BE2C (cell line): ENCODE data around the gene CFAP43.

Experiments used
- DNase-seq: peaks from one replicate; pipeline ENCODE4 v3.0.0-alpha.2; 2020
- H3K27me3 ChIP-seq: fragments of 250-450 bp; sonication (Bioruptor Pico); 2 replicates; pipeline ENCODE4 v1.5.1; 2020; ENCODE audit warnings: mild to moderate bottlenecking
- H3K36me3 ChIP-seq: fragments of 250-450 bp; sonication (Bioruptor Pico); 2 replicates; pipeline ENCODE4 v1.5.1; 2020; ENCODE audit warnings: mild to moderate bottlenecking
- H3K4me1 ChIP-seq: fragments of 250-450 bp; sonication (Bioruptor Pico); 2 replicates; pipeline ENCODE4 v1.5.1; 2020
- H3K4me3 ChIP-seq: 2 replicates; pipeline ENCODE4 v1.5.1; 2011; ENCODE audit warnings: low read depth, low read length
- H3K9me3 ChIP-seq: fragments of 250-450 bp; sonication (Bioruptor Pico); 2 replicates; pipeline ENCODE4 v1.5.1; 2020
- TF ChIP-seq, protein P1 (sequence below): IDR thresholded peaks from 2 replicates; pipeline ENCODE4 v1.5.1; 2012; ENCODE audit warnings: mild to moderate bottlenecking, low read depth, low read length

The CFAP43 gene

DNA sequence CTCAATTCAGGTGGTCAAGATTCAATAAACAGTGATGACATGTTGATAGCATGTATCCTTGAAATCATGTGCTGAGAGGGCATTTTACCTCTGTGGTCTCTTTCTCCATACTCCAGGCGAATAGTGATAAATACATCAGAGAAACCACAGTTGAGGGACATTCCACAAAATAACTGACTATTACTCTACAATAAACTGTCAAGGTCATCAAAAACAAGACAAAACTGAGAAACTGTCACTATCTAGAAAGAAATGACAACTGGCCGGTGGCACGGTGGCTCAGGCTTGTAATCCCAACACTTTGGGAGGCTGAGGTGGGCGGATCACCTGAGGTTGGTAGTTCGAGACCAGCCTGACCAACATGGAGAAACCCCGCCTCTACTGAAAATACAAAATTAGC, 94.0 kb downstream of the CFAP43 start:
- Histone ChIP-seq H3K9me3 (no peaks in the 10 kb centered on the region), H3K4me3 (no peak overlapping the region), H3K27me3 (peaks cover 3% of the 10 kb centered on the region; the same call in 1 of the 2 replicates), H3K36me3 (no peaks in the 10 kb centered on the region), H3K4me1 (no peaks in the 10 kb centered on the region)
- TF ChIP-seq, protein P1, sequence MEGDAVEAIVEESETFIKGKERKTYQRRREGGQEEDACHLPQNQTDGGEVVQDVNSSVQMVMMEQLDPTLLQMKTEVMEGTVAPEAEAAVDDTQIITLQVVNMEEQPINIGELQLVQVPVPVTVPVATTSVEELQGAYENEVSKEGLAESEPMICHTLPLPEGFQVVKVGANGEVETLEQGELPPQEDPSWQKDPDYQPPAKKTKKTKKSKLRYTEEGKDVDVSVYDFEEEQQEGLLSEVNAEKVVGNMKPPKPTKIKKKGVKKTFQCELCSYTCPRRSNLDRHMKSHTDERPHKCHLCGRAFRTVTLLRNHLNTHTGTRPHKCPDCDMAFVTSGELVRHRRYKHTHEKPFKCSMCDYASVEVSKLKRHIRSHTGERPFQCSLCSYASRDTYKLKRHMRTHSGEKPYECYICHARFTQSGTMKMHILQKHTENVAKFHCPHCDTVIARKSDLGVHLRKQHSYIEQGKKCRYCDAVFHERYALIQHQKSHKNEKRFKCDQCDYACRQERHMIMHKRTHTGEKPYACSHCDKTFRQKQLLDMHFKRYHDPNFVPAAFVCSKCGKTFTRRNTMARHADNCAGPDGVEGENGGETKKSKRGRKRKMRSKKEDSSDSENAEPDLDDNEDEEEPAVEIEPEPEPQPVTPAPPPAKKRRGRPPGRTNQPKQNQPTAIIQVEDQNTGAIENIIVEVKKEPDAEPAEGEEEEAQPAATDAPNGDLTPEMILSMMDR, result no peak
- DNase-seq, result no peak

DNA sequence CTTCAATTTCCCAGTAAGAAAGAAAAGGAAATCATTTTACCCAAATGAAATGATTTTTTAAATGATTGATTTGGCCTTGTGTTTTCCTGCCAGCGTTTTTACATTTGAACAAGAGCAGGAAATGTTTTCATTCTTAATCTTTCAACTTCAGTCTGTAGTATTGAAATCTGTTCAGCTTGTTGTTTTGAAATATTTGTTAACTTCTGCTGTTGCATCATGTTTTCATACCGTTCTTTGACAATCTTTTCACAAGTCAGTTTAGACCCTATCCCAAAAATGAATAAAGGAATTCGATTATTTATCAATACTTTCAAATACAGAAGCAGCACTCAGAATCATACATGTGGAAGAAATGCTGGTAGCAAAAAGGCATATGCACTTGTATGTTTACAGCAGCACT, 102.1 kb downstream of the CFAP43 start:
- Histone ChIP-seq H3K9me3 (no peaks in the 10 kb centered on the region), H3K4me3 (no peak overlapping the region), H3K36me3 (no peaks in the 10 kb centered on the region), H3K4me1 (no peaks in the 10 kb centered on the region), H3K27me3 (peaks cover 6% of the 10 kb centered on the region; the same call in 1 of the 2 replicates)
- TF ChIP-seq, protein P1, result no peak
- DNase-seq, result no peak

GRCh38 chr10:104128214-104128613, 104.0 kb downstream of the CFAP43 start:
- Histone ChIP-seq H3K4me1 (no peaks in the 10 kb centered on the region), H3K4me3 (no peak overlapping the region), H3K36me3 (no peaks in the 10 kb centered on the region), H3K9me3 (no peaks in the 10 kb centered on the region), H3K27me3 (peaks cover 4% of the 10 kb centered on the region; the same call in 1 of the 2 replicates)
- TF ChIP-seq, protein P1, result no peak
- no peak for DNase-seq

- Histone ChIP-seq H3K4me3 (no peak overlapping the region), H3K4me1 (no peaks in the 10 kb centered on the region), H3K27me3 (no peaks in the 10 kb centered on the region), H3K9me3 (no peaks in the 10 kb centered on the region), H3K36me3 (no peaks in the 10 kb centered on the region)
- peak; percentile 34 for DNase-seq
- TF ChIP-seq, protein P1, result peak; percentile 48
Measured at GRCh38 chr10:104127411-104127810, 104.8 kb downstream of the CFAP43 start.

GRCh38 chr10:104123397-104123796, 108.8 kb downstream of the CFAP43 start:
- Histone ChIP-seq H3K9me3 (no peaks in the 10 kb centered on the region), H3K4me3 (no peak overlapping the region)
- no peak for DNase-seq

GRCh38 chr10:104122225-104123107, 109.7 kb downstream of the CFAP43 start:
- Histone ChIP-seq H3K9me3 (no peaks in the 10 kb centered on the region), H3K4me1 (peaks cover 5% of the 10 kb centered on the region), H3K4me3 (peak overlapping the region; percentile 97), H3K36me3 (no peaks in the 10 kb centered on the region), H3K27me3 (no peaks in the 10 kb centered on the region)
- no peak for DNase-seq
- TF ChIP-seq, protein P1, result no peak

More at GRCh38 chr10:104123397-104123796, 108.8 kb downstream of the CFAP43 start:
- TF ChIP-seq, protein P1, result peak; percentile 21; the same call in 1 of the 2 replicates
- H3K4me1 ChIP-seq, result peaks cover 5% of the 10 kb centered on the region
- H3K36me3 ChIP-seq, result no peaks in the 10 kb centered on the region
- no peaks in the 10 kb centered on the region for H3K27me3 ChIP-seq
